PFSK-1 (cell line): ENCODE results near the gene DAB2IP.

Experiments
- FOXP2 ChIP-seq: optimal IDR thresholded peaks from 2 replicates; pipeline ENCODE3; 2011; ENCODE audit warnings: borderline replicate concordance, control low read depth, inconsistent platforms; ENCODE audit not compliant: insufficient read depth; ENCODE audit errors: extremely low read length, extremely low read depth
- POLR2AphosphoS5 ChIP-seq: IDR thresholded peaks from 2 replicates; pipeline ENCODE4 v1.6.1; 2012; ENCODE audit warnings: low read depth, mild to moderate bottlenecking, control low read depth, low read length, moderate library complexity
- TAF1 ChIP-seq: IDR thresholded peaks from 2 replicates; pipeline ENCODE4 v1.6.1; 2012; ENCODE audit warnings: low read length, control low read depth, borderline replicate concordance; ENCODE audit not compliant: insufficient read depth

DNA sequence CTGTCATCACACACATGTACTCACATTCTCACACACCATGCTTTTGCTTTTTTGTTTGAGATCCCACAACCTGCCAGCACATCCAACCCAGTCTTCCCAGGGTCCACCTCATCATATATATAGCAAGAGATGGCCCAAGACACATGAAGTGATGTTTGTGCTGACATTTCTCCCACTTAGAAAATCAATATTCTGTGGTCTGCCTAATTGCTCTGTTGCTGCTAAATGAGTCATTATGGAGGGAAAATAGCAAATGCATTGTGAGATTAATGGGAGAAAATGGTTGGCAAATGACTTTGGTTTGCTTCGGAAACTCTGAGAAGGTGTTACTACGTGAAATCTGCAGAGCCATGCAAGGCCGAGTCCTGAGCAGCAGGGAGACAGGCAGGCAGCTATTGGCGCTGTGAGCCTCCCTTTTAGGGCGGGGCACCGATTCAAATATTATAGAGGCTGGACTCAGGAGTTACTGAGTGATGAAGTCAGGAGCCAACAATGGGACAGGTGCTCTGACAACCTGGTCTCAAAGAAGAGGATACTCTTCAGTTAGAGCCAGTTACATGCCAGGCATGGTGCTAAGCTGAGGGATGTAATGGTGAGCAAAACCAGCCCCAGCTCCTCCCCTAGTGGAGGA is 62.8 kb downstream of the DAB2IP start:
- TF ChIP-seq FOXP2 (no peak), POLR2AphosphoS5 (no peak), TAF1 (no peak)
